HL-60 (cell line): Measurements from ENCODE around the gene ACTR5.

Source experiments
- GABPA ChIP-seq: IDR thresholded peaks from 2 replicates; pipeline ENCODE4 v1.6.1; 2012; ENCODE audit warnings: low read depth
- POLR2AphosphoS5 ChIP-seq: IDR thresholded peaks from 2 replicates; pipeline ENCODE4 v1.6.1; 2012; ENCODE audit warnings: low read depth
- SPI1 ChIP-seq: IDR thresholded peaks from 2 replicates; pipeline ENCODE4 v1.6.1; 2012; ENCODE audit warnings: low read depth, mild to moderate bottlenecking, borderline replicate concordance
- TF ChIP-seq, protein P1 (sequence below): IDR thresholded peaks from one replicate; pipeline ENCODE4 v1.5.1; 2011; ENCODE audit warnings: low read length, control low read depth, inconsistent platforms; ENCODE audit not compliant: insufficient read depth
- TF ChIP-seq, protein P2 (sequence below): IDR thresholded peaks from 2 replicates; pipeline ENCODE4 v1.6.1; 2012; ENCODE audit warnings: low read depth; ENCODE audit not compliant: insufficient replicate concordance

DNA sequence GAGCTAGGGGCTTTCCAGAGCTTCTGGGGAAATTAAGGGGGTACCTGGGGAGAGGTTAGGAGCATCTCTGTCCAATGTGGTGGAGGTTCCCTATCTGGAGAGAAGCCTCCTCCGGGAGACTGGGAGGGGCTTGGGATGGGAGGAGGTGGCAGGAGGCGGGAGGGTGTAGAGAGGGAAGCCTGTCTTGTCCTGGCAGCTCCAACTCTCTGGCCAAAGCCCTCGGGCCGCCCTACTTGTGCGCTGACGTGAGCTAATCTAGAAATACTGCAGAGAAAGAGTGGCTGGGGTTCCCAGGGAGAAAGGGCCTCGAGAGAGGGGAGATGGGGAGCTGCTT, 25.6 kb upstream of the ACTR5 start:
- no peak for TF ChIP-seq GABPA
- TF ChIP-seq, protein P1, sequence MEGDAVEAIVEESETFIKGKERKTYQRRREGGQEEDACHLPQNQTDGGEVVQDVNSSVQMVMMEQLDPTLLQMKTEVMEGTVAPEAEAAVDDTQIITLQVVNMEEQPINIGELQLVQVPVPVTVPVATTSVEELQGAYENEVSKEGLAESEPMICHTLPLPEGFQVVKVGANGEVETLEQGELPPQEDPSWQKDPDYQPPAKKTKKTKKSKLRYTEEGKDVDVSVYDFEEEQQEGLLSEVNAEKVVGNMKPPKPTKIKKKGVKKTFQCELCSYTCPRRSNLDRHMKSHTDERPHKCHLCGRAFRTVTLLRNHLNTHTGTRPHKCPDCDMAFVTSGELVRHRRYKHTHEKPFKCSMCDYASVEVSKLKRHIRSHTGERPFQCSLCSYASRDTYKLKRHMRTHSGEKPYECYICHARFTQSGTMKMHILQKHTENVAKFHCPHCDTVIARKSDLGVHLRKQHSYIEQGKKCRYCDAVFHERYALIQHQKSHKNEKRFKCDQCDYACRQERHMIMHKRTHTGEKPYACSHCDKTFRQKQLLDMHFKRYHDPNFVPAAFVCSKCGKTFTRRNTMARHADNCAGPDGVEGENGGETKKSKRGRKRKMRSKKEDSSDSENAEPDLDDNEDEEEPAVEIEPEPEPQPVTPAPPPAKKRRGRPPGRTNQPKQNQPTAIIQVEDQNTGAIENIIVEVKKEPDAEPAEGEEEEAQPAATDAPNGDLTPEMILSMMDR = no peak
- TF ChIP-seq, protein P2, sequence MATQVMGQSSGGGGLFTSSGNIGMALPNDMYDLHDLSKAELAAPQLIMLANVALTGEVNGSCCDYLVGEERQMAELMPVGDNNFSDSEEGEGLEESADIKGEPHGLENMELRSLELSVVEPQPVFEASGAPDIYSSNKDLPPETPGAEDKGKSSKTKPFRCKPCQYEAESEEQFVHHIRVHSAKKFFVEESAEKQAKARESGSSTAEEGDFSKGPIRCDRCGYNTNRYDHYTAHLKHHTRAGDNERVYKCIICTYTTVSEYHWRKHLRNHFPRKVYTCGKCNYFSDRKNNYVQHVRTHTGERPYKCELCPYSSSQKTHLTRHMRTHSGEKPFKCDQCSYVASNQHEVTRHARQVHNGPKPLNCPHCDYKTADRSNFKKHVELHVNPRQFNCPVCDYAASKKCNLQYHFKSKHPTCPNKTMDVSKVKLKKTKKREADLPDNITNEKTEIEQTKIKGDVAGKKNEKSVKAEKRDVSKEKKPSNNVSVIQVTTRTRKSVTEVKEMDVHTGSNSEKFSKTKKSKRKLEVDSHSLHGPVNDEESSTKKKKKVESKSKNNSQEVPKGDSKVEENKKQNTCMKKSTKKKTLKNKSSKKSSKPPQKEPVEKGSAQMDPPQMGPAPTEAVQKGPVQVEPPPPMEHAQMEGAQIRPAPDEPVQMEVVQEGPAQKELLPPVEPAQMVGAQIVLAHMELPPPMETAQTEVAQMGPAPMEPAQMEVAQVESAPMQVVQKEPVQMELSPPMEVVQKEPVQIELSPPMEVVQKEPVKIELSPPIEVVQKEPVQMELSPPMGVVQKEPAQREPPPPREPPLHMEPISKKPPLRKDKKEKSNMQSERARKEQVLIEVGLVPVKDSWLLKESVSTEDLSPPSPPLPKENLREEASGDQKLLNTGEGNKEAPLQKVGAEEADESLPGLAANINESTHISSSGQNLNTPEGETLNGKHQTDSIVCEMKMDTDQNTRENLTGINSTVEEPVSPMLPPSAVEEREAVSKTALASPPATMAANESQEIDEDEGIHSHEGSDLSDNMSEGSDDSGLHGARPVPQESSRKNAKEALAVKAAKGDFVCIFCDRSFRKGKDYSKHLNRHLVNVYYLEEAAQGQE = no peak
- TF ChIP-seq POLR2AphosphoS5 = no peak
- no peak for TF ChIP-seq SPI1
